Renal pelvis (tissue), 4 donors: ENCODE results near the gene ITGA2B. TPM values are rescaled to one million over a fixed set of nuclear protein-coding genes. Genes with fewer than 3 reads are reported as not detected.
"Not testable (repeated sequence)": the region's sequence is repeated elsewhere in the genome, so short reads cannot be mapped to it uniquely, and the experiment has no call there.

Experiments
- DNase-seq: peaks from one replicate; pipeline ENCODE4 v3.0.0-alpha.2; 2013
- polyA plus RNA-seq, 3 donors: library from polyadenylated mRNA; unstranded; fragments of 120-200 nt; gene quantifications; one replicate each; pipeline ENCODE4 v1.2.1, GENCODE V29; 2013; ENCODE audit not compliant: insufficient read length in 3 of 3

The ITGA2B gene
- polyA plus RNA-seq, 3 donors, result 5.4 to 7.0 (median 5.5) TPM

DNA sequence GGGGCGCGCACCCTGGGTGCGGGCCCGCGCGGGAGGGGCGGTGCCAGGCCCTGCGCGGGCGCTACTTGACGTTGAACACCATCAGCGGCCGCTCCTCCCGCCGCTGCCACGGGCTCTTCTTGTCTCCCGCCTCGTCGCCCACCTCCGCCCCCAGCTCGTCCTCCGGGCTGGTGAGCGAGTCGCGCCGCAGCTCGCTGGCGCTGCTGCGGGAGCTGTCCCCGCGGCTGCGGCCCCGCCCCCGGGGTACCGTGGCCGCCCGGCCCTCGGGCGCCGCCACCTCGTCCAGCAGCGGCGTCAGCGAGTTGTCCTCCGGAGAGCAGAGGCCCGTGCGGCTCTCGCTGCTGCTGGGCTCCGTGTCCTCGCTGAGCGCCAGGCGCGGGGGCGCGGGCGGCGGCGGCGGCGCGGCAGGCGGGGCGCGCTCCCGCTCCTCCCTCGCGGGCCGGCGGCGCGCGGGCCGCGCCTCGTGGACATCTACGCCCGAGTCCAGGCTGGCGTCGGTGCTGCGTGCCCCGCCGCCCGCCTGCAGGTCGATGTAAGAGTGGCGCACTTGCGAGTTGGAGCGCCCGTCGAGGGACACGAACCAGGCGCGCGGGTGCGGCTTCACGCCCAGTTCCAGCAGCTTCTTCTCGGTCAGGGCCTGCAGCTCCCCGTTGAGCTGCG lies 35.6 kb downstream of the ITGA2B start:
- no peak for DNase-seq

DNA sequence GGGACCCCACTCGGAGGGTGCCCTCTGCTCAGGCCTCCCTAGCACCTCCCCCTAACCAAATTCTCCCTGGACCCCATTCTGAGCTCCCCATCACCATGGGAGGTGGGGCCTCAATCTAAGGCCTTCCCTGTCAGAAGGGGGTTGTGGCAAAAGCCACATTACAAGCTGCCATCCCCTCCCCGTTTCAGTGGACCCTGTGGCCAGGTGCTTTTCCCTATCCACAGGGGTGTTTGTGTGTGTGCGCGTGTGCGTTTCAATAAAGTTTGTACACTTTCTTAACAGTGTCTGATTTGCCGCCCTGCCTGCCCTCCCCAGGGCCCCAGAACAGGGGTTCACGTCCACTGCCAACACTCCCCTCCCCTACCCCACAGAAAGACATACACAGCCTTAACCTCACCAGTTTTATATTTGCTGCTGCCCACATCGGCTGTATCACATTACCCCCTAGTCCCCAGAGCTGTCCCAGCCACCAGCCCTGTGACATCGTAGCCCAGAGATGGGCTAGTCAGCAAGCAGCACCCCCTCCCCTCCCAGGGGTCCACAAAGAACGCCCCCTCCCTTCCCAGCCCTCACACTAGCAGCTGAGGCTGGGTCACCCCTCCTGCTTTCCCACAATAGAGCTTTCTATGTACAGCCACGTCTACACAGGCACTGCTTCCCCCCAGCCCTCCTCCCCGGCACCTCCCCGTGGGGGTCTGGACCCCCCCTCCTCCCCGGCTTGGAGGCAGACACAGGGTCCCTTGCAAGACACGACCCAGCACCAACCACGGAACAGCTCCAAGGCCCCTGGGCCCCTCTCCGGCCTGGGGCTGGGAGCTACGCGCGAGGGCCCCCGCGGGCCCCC lies 36.4 kb downstream of the ITGA2B start:
- no peak for DNase-seq

DNA sequence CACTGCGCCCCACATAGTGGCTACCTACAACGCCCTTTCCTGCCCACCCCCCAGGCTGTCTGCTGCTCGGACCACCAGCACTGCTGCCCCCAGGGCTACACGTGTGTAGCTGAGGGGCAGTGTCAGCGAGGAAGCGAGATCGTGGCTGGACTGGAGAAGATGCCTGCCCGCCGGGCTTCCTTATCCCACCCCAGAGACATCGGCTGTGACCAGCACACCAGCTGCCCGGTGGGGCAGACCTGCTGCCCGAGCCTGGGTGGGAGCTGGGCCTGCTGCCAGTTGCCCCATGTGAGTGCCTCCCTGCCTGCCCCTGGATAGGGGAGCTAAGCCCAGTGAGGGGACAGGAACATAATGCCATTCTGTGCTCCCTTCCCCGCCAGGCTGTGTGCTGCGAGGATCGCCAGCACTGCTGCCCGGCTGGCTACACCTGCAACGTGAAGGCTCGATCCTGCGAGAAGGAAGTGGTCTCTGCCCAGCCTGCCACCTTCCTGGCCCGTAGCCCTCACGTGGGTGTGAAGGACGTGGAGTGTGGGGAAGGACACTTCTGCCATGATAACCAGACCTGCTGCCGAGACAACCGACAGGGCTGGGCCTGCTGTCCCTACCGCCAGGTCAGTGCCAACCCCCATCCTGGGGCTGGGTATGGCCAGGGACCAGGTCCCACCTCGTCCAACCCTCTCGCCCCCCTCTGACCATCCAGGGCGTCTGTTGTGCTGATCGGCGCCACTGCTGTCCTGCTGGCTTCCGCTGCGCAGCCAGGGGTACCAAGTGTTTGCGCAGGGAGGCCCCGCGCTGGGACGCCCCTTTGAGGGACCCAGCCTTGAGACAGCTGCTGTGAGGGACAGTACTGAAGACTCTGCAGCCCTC lies 37.3 kb downstream of the ITGA2B start:
- DNase-seq, result no peak

DNA sequence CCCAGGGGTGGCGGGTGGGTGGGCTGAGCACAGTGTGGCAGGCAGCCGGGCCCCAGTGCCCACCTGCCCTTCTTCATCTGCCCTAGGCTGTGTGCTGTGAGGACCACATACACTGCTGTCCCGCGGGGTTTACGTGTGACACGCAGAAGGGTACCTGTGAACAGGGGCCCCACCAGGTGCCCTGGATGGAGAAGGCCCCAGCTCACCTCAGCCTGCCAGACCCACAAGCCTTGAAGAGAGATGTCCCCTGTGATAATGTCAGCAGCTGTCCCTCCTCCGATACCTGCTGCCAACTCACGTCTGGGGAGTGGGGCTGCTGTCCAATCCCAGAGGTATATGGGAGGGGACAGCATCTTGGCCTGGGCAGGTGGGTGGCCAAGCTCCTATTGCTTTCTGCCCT lies 38.0 kb downstream of the ITGA2B start:
- no peak for DNase-seq

DNA sequence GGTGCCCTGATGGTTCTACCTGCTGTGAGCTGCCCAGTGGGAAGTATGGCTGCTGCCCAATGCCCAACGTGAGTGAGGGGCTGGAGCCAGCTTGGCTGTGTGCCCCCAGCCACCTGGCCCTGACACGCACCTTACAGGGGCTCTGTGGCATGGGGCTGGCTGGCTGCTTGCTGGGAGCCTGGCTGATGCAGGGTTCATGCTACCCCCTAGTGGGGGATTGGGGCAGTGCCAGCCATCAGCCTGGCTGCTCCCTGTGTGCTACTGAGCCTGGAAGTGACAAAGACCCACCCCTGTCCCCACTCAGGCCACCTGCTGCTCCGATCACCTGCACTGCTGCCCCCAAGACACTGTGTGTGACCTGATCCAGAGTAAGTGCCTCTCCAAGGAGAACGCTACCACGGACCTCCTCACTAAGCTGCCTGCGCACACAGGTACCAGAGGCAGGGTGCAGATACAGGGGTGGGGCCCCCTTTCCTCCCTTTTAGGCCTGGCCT lies 38.7 kb downstream of the ITGA2B start:
- DNase-seq, result no peak

DNA sequence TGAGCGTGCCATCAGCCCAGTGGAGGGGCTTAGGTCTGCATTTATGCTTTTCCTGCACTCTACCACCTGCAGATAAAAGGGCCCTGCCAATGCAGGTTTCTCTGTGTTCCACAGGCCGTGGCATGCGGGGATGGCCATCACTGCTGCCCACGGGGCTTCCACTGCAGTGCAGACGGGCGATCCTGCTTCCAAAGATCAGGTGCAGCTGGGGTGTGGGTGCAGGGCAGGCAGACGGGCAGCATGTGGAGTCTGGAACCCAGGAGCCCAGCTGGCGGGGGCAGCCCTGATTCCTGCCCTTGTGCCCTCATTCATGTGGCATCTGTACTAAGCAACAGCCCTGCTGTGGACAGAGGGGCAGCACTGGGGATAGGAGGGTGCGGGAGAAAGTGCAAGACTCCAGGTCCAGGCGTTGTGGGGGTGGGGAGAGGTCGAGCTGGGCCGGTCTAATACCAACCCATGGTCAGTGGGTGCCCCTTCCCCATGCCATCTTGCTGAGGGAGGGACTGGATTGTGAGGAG lies 39.8 kb downstream of the ITGA2B start:
- no peak for DNase-seq

DNA sequence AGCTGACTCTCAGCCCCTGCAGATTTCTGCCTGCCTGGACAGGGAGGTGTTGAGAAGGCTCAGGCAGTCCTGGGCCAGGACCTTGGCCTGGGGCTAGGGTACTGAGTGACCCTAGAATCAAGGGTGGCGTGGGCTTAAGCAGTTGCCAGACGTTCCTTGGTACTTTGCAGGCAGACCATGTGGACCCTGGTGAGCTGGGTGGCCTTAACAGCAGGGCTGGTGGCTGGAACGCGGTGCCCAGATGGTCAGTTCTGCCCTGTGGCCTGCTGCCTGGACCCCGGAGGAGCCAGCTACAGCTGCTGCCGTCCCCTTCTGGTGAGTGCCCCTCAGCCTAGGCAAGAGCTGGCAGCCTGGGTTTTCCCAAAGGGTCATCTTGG lies 40.5 kb downstream of the ITGA2B start:
- DNase-seq, result no peak

DNA sequence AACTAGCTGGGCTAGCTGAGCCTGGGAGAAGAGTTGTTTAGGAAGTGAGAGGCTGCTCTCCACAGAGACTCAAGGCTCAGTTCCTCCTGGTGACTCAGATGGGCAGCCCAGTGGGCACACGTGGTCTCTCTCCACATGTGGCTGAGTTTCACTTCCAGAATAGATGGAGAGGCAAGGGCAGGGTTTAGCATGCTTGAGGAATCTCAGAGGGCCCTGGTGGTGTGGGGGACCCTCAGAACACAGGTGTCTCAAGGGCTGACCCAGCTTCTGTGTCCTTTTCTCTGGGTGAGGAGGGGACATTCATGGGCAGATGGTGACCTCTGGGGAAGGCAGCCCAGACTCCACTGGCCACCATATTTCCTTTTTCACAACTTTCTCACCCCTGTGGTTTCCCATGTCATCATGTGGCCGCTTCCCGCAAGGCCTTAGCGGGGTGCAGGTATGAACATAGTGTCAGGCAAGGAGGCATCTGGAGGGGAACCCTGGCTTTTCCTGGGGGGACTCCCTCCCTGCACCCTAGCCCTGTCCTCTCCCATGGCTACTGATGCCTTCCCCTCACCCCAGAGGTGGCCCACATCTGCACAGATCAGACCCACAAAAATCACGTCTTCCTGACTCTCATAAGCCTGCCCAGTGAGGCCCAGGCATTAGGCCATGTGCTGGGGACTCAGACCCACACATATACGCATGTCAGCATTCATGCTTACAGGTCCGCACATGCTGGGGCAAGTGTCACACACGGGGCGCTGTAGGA lies 41.0 kb downstream of the ITGA2B start:
- DNase-seq, result no peak

DNA sequence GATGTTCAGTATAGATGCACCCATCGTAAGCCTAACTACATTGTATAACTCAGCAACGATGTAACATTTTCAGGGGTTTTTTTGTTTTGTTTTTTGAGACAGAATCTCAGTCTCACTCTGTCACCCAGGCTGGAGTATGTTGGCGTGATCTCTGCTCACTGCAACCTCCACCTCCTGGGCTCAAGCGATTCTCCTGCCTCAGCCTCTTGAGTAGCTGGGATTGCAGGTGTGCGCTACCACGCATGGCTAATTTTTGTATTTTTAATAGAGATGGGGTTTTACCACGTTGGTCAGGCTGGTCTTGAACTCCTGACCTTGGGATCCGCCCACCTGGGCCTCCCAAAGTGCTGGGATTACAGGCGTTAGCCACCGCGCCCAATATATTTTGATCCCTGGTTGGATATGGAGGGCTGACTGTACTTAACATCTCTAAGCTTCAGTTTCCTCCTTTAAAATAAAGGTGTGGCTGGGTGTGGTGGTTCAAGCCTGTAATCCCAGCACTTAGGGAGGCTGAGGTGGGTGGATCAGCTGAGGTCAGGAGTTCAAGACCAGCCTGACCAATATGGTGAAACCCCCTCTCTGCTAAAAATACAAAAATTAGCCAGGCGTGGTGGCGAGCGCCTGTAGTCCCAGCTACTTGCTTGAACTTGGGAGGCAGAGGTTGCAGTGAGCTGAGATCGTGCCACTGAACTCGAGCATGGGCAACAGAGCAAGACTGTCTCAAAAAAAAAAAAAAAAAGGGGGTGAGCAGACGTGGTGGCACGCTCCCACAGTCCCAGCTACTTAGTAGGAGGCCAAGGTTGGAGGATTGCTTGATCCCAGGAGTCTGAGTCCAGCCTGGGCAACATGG lies 42.0 kb downstream of the ITGA2B start:
- DNase-seq, result not testable (repeated sequence)

DNA sequence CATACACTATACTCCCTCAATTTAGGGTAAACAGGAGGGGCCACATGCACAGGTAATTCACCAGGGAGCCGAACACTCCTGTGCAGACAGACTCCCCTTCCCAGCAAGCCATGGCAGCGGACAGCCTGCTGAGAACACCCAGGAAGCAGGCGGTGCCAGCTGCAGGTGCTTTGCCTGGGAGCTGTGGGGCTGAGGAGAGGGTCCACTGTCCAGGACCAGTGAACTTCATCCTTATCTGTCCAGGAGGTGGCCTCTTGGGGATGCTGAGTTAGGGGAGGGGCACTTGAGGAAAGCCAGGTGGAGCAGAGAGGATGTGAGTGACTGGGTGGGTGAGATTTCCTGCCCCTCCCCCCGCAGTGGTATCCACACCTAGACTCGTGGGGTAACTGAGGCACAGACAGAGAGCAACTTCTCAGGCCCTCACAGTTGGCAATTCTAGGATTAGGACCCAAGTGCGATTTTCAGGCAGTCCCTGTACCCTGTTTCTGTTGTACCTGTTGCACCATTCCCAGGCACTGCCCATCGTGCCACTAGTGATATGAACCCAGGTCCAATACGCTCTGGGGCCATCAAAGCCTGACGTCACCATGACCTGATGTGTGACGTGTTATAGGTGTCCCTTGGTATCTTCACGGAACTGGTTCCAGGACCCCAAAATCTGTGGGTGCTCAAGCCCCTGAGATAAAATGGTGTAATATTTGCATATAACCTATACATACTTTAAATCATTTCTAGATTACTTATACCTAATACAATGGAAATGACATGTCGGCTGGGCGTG lies 43.2 kb downstream of the ITGA2B start:
- no peak for DNase-seq

DNA sequence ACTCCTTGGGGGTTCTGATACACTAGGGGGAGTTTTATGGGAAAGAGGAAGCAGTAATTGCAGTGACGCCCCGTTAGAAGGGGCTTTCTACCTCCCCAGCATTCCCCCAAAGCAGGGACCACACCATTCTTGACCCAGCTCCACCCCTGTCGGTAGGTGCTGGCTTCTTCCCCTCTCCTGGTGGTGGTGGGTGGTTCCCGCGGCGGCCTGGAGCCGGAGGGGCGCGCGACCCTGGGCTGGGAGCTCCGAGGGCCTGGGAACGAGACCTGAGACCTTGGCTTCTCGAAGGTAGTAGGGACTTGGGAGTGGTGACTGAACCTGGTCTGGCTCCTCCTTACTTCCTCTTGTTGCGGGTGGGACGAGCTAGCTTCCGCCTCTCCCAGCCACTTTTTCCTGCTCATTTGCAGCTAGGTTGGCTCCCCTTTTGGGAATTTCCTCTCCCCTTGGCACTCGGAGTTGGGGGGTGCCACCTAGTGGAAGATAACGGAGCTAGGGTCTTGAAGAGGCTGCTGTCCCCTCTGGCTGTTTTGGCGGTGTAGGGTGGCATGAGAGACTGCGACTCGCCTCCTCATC lies 43.9 kb downstream of the ITGA2B start:
- peak; percentile 83 for DNase-seq

DNA sequence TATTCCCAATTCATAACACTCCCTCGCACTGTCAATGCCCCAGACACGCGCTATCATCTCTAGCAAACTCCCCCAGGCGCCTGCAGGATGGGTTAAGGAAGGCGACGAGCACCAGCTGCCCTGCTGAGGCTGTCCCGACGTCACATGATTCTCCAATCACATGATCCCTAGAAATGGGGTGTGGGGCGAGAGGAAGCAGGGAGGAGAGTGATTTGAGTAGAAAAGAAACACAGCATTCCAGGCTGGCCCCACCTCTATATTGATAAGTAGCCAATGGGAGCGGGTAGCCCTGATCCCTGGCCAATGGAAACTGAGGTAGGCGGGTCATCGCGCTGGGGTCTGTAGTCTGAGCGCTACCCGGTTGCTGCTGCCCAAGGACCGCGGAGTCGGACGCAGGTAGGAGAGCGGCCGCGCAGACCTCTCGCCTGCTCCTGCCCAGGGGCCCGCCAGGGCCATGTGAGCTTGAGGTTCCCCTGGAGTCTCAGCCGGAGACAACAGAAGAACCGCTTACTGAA lies 44.5 kb downstream of the ITGA2B start, which contains the start of gene GRN:
TSS of gene GRN (plus strand) at position 364 of the 515 bp plus-strand sequence. CDS start 3,863 bp downstream, outside the sequence.
- peak; percentile 99 for DNase-seq

DNA sequence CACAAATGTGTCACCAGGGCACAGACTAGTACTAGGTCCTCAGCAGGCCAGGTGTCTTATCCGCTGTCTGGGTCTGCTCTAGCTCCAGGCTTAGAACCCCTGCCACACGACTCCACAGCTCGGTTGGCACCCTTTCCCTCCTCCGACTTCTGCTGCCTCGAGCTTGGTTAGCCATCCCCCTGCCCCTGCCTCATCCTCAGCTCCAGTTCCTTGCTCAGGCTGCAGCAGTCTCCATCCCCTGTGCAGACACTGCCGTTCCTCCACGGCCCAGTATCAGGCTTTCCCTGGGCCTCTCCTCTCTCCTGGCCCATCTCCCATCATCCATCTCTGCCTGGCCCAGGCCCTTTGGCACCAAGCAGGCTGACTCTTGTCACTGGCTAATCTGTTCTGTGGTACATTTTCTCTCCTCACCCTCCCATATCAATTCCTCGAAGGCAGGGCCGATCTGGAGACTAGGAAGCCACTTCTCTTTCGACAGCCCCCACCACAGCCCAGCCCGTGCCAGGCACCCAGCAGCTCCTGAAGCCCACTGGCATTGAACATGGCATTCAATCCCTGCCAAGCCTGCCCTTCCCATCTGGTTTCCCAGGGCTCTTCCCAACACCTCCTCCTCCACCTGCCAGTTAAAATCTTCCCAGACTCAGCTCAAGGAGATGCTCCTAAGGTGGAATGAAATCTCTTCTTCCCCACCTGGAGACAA lies 45.8 kb downstream of the ITGA2B start:
- DNase-seq, result no peak

DNA sequence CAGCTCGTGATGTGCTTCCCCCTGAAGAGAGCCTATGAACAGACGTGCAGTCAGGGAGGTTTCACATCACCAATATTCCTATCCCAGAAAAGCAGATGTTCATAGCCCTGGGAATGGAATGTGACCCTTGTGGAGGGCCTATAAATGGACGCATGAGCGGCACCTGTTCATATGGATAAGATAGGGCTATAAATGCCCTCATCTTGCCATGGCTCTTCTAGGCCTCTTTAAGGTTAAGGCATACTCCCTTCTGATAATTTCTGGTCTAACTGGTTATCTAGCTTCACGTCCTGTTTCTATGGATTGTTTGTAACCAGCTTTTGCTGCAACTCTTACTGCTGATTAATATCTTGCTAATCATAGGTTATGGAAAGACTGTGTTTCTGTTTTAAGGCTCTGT lies 48.9 kb downstream of the ITGA2B start:
- not testable (repeated sequence) for DNase-seq

DNA sequence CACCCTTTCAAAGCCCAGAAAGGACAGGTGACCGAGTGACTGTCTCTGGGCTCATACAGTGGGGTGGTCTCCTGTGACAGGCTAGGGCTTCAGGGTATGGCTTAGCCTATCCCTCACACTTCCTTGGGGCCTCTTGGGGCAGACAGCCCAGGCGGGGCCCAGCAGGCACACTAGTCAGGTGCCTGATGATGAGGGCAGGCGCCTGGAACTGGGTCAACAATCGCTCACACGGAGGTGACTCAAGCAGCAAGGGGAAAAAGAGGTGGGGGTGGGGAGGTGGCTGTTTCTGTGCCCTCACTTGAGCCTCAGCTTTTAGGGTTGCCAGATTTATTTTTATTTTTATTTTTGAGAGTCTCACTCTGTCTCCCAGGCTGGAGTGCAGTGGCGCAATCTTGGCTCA lies 50.7 kb downstream of the ITGA2B start:
- DNase-seq, result no peak

DNA sequence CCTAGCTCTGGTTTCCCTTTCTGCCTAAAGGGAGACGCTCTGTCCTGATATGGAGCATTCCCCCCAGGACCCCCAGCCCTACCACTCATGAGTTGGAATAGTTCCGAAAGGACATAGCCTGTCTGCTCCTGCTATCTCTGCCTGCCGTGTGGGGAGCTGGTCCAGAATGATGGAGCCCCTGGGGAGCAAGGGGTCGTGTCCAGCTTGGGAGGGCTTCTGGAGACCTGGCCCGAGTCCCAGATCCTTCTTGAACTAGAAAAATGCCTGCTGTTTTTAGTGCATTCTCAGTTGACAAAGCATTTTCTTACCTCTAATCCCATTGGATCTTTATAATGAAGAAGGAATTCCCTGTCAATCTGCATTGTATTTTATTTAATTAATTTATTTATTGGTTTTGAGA lies 53.5 kb downstream of the ITGA2B start:
- DNase-seq, result no peak

DNA sequence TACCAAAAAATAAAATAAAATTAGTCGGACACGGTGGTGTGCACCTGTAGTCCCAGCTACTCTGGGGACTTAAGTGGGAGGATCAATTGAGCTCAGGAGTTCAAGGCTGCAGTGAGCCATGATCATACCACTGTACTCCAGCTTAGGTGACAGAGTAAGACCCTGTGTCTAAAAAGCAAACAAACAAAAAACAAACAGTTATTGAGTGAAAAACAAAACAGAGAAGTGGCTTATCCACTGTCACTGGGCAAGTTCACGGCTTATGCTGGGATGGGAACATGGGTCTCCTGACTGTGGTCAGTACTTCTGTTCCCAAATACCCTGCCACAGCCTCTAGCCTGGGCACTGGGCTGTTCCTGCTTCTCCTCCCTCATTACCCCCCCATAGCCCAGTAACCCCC lies 53.9 kb downstream of the ITGA2B start:
- DNase-seq, result no peak

DNA sequence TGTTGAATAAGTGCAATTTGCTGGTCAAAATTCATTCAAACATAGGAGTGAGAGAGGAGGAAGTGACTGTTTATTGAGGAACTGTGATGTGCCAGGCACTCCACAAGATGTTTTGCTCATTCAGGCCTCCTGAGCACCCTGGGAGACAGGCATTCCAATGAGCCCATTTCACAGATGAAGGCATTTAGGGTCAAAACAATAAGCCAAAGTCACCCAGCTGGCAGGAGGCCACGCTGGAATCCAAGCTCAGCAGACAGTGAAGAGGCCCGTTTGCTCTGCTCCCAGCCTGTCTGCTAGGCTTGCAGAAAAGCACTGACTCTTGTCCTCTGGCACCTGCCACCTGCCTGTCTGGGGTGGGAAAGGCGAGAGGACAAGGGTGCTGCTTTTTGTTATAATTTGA lies 54.7 kb downstream of the ITGA2B start:
- no peak for DNase-seq
